DND-41 (cell line): ENCODE measurements around the gene FPR2.

Experiments used
- EZH2 ChIP-seq: IDR thresholded peaks from 3 replicates; pipeline ENCODE4 v1.6.1; 2012; ENCODE audit warnings: borderline replicate concordance, low read depth, mild to moderate bottlenecking, moderate library complexity, low read length, inconsistent platforms; ENCODE audit not compliant: severe bottlenecking
- TF ChIP-seq, protein P1 (sequence below): IDR thresholded peaks from 2 replicates; pipeline ENCODE4 v1.5.1; 2012; ENCODE audit warnings: borderline replicate concordance, low read length, moderate library complexity, mild to moderate bottlenecking; ENCODE audit not compliant: poor library complexity, severe bottlenecking; ENCODE audit errors: extremely low read depth

DNA sequence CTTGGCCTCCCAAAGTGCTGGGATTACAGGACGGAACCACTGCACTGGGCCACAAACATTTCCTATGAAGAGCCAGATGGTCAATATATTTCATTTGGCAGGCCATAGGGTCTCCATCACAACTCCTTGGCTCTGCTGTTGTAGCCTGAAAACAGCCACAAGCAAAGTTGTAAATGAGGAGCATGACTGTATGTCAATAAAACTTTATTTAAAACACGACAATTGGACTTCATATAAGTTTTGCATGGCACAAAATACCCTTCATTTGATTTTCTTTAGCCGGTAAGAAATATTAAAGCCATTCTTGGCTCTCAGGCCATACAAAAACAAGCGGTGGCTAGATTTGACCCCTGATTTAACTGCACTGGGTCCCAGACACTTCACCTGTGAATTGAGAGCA lies 6.2 kb upstream of the FPR2 start:
- TF ChIP-seq, protein P1, sequence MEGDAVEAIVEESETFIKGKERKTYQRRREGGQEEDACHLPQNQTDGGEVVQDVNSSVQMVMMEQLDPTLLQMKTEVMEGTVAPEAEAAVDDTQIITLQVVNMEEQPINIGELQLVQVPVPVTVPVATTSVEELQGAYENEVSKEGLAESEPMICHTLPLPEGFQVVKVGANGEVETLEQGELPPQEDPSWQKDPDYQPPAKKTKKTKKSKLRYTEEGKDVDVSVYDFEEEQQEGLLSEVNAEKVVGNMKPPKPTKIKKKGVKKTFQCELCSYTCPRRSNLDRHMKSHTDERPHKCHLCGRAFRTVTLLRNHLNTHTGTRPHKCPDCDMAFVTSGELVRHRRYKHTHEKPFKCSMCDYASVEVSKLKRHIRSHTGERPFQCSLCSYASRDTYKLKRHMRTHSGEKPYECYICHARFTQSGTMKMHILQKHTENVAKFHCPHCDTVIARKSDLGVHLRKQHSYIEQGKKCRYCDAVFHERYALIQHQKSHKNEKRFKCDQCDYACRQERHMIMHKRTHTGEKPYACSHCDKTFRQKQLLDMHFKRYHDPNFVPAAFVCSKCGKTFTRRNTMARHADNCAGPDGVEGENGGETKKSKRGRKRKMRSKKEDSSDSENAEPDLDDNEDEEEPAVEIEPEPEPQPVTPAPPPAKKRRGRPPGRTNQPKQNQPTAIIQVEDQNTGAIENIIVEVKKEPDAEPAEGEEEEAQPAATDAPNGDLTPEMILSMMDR = no peak
- TF ChIP-seq EZH2 = no peak
